ENCODE measurements around the gene NT5DC3.

DNA sequence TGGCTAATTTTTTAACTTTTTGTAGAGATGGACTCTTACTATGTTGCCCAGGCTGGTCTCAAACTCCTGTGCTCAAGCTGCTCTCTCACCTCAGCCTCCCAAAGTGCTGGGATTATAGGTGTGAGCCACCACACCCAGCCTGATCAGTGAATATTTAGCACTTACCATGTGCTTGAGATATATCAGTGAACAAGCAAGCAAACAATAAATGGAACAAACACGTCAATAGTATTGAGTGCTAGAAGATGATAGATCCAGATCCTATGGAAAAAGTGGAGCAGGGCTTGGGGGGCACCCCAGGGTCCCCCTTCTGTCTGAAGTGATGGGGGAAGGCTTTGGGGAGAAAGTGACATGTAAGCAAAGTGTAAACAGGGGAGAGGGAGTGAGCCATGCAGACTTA is 83.8 kb downstream of the NT5DC3 start:
- TF ChIP-seq, protein P1, sequence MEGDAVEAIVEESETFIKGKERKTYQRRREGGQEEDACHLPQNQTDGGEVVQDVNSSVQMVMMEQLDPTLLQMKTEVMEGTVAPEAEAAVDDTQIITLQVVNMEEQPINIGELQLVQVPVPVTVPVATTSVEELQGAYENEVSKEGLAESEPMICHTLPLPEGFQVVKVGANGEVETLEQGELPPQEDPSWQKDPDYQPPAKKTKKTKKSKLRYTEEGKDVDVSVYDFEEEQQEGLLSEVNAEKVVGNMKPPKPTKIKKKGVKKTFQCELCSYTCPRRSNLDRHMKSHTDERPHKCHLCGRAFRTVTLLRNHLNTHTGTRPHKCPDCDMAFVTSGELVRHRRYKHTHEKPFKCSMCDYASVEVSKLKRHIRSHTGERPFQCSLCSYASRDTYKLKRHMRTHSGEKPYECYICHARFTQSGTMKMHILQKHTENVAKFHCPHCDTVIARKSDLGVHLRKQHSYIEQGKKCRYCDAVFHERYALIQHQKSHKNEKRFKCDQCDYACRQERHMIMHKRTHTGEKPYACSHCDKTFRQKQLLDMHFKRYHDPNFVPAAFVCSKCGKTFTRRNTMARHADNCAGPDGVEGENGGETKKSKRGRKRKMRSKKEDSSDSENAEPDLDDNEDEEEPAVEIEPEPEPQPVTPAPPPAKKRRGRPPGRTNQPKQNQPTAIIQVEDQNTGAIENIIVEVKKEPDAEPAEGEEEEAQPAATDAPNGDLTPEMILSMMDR (IDR thresholded peaks at IDR 0.05; ENCODE audit: low read length): no peak
- TF ChIP-seq EZH2 (IDR thresholded peaks at IDR 0.05; ENCODE audit: borderline replicate concordance, low read length): no peak

Measured in OCI-LY1 (cell line).